WTC11 (cell line): ENCODE data around the gene GPATCH8. TPM values are rescaled to one million over a fixed set of nuclear protein-coding genes. Genes with fewer than 3 reads are reported as not detected.
A peak's percentile ranks its signal among the peaks of the same experiment; 100 is the strongest.

Source experiments
- ATAC-seq: fragments of 200-7000 bp; cut with Tn5 transposase; 2 replicates; pipeline ENCODE4 v1.10.0; 2021; ENCODE audit warnings: mild to moderate bottlenecking, moderate library complexity
- CTCF ChIA-PET: fragments of 300-600 bp; sonication (Branson Sonifier 250); formaldehyde crosslinking; loops from one replicate; lab custom pipeline; 2021; ENCODE audit warnings: antibody characterized with exemption; lab: Charles Lee
- POLR2A ChIA-PET: fragments of 350-600 bp; sonication (Branson Sonifier 250); formaldehyde crosslinking; loops from one replicate; lab custom pipeline; 2021; ENCODE audit warnings: antibody characterized with exemption; lab: Charles Lee
- DNase-seq: peaks from one replicate; pipeline ENCODE4 v3.0.0; 2021; ENCODE audit warnings: low spot score
- H3K27ac Mint-ChIP-seq: 2 replicates; pipeline ENCODE4 v1.8.0; 2021; ENCODE audit warnings: mixed read lengths
- H3K27me3 Mint-ChIP-seq: 2 replicates; pipeline ENCODE4 v1.8.0; 2021; ENCODE audit warnings: low read depth, mild to moderate bottlenecking, moderate library complexity, mixed read lengths
- H3K36me3 Mint-ChIP-seq: 2 replicates; pipeline ENCODE4 v1.8.0; 2021; ENCODE audit warnings: mixed read lengths
- H3K4me1 Mint-ChIP-seq: 2 replicates; pipeline ENCODE4 v1.8.0; 2022; ENCODE audit warnings: mixed read lengths
- H3K4me3 Mint-ChIP-seq: 2 replicates; pipeline ENCODE4 v1.8.0; 2021; ENCODE audit warnings: mild to moderate bottlenecking, moderate library complexity, mixed read lengths
- H3K9me3 Mint-ChIP-seq: 2 replicates; pipeline ENCODE4 v1.8.0; 2021; ENCODE audit warnings: mixed read lengths
- FOXP1 ChIP-seq: sonication (generic); formaldehyde crosslinking; IDR thresholded peaks from 2 replicates; pipeline ENCODE4 v1.8.0; 2022; ENCODE audit warnings: missing genetic modification reagents, mild to moderate bottlenecking, moderate library complexity, borderline replicate concordance
- ZNF423 ChIP-seq: fragments of 250-450 bp; sonication (Bioruptor Pico); IDR thresholded peaks from 2 replicates; pipeline ENCODE4 v2.1.2; 2022; ENCODE audit warnings: mild to moderate bottlenecking, moderate library complexity
- total RNA-seq: library from RNA; stranded (reverse); gene quantifications from 3 replicates; pipeline ENCODE4 v1.2.3, GENCODE V29; 2021
- TF ChIP-seq, protein P1 (sequence below): sonication (generic); formaldehyde crosslinking; conservative IDR thresholded peaks from 2 replicates; pipeline ENCODE4 v1.8.1; 2023; ENCODE audit warnings: mild to moderate bottlenecking, low read depth, missing genetic modification reagents, moderate library complexity
- TF ChIP-seq, protein P2 (sequence below): sonication (generic); formaldehyde crosslinking; IDR thresholded peaks from 2 replicates; pipeline ENCODE4 v1.8.1; 2022; ENCODE audit warnings: low read depth, mild to moderate bottlenecking, moderate library complexity, missing genetic modification reagents, borderline replicate concordance
- TF ChIP-seq, protein P3 (sequence below): sonication (generic); formaldehyde crosslinking; IDR thresholded peaks from 2 replicates; pipeline ENCODE4 v1.8.1; 2023; ENCODE audit warnings: mild to moderate bottlenecking, moderate library complexity, missing genetic modification reagents
- TF ChIP-seq, protein P4 (sequence below): sonication (generic); formaldehyde crosslinking; IDR thresholded peaks from 2 replicates; pipeline ENCODE4 v1.8.1; 2023; ENCODE audit warnings: mild to moderate bottlenecking, missing genetic modification reagents, moderate library complexity

GPATCH8 gene
- total RNA-seq, 1 experiment from 2014 or later: 51.9 TPM

DNA sequence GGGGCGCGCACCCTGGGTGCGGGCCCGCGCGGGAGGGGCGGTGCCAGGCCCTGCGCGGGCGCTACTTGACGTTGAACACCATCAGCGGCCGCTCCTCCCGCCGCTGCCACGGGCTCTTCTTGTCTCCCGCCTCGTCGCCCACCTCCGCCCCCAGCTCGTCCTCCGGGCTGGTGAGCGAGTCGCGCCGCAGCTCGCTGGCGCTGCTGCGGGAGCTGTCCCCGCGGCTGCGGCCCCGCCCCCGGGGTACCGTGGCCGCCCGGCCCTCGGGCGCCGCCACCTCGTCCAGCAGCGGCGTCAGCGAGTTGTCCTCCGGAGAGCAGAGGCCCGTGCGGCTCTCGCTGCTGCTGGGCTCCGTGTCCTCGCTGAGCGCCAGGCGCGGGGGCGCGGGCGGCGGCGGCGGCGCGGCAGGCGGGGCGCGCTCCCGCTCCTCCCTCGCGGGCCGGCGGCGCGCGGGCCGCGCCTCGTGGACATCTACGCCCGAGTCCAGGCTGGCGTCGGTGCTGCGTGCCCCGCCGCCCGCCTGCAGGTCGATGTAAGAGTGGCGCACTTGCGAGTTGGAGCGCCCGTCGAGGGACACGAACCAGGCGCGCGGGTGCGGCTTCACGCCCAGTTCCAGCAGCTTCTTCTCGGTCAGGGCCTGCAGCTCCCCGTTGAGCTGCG, 149.4 kb downstream of the GPATCH8 start:
- H3K4me3 Mint-ChIP-seq: peak overlapping the region; percentile 68
- CTCF ChIA-PET: interaction anchor here (0.5 to 7.8 kb wide), 45 partner anchors 8 to 426 kb away, joined by 3 to 102 read pairs (median 6); partner anchors contain the start of genes ATXN7L3, FAM171A2, GRN and HDAC5

DNA sequence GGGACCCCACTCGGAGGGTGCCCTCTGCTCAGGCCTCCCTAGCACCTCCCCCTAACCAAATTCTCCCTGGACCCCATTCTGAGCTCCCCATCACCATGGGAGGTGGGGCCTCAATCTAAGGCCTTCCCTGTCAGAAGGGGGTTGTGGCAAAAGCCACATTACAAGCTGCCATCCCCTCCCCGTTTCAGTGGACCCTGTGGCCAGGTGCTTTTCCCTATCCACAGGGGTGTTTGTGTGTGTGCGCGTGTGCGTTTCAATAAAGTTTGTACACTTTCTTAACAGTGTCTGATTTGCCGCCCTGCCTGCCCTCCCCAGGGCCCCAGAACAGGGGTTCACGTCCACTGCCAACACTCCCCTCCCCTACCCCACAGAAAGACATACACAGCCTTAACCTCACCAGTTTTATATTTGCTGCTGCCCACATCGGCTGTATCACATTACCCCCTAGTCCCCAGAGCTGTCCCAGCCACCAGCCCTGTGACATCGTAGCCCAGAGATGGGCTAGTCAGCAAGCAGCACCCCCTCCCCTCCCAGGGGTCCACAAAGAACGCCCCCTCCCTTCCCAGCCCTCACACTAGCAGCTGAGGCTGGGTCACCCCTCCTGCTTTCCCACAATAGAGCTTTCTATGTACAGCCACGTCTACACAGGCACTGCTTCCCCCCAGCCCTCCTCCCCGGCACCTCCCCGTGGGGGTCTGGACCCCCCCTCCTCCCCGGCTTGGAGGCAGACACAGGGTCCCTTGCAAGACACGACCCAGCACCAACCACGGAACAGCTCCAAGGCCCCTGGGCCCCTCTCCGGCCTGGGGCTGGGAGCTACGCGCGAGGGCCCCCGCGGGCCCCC, 150.2 kb downstream of the GPATCH8 start:
- 0 out of 2 replicates have a peak, but pooled peaks have one; percentile 21 for TF ChIP-seq ZNF423 (CRISPR knock-in tag)
- TF ChIP-seq, protein P1, sequence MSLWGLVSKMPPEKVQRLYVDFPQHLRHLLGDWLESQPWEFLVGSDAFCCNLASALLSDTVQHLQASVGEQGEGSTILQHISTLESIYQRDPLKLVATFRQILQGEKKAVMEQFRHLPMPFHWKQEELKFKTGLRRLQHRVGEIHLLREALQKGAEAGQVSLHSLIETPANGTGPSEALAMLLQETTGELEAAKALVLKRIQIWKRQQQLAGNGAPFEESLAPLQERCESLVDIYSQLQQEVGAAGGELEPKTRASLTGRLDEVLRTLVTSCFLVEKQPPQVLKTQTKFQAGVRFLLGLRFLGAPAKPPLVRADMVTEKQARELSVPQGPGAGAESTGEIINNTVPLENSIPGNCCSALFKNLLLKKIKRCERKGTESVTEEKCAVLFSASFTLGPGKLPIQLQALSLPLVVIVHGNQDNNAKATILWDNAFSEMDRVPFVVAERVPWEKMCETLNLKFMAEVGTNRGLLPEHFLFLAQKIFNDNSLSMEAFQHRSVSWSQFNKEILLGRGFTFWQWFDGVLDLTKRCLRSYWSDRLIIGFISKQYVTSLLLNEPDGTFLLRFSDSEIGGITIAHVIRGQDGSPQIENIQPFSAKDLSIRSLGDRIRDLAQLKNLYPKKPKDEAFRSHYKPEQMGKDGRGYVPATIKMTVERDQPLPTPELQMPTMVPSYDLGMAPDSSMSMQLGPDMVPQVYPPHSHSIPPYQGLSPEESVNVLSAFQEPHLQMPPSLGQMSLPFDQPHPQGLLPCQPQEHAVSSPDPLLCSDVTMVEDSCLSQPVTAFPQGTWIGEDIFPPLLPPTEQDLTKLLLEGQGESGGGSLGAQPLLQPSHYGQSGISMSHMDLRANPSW: no peak
- Mint-ChIP-seq H3K9me3 (no peaks in the 10 kb centered on the region), H3K27ac (no peak overlapping the region), H3K4me1 (peaks cover 9% of the 10 kb centered on the region), H3K36me3 (no peaks in the 10 kb centered on the region), H3K27me3 (peaks cover 3% of the 10 kb centered on the region; the same call in 1 of the 2 replicates), H3K4me3 (peak overlapping the region; percentile 65)
- DNase-seq (no peak), ATAC-seq (no peak)
- ChIA-PET CTCF (interaction anchor here (0.5 to 7.8 kb wide), 24 partner anchors 8 to 425 kb away, joined by 3 to 102 read pairs (median 13); partner anchors contain the start of genes FAM171A2, GRN, SLC25A39 and TMUB2), POLR2A (interaction anchor here (0.5 to 1.3 kb wide), 3 partner anchors 26 to 637 kb away, joined by 3 read pairs; no protein-coding TSS in a partner anchor)

More for the DNA sequence above, 149.4 kb downstream of the GPATCH8 start:
- peaks cover 3% of the 10 kb centered on the region; the same call in 1 of the 2 replicates for H3K27me3 Mint-ChIP-seq
- ATAC-seq (peak; percentile 8; the same call in 1 of the 2 replicates), DNase-seq (peak; percentile 54)
- no peaks in the 10 kb centered on the region for H3K9me3 Mint-ChIP-seq
- POLR2A ChIA-PET: interaction anchor here (0.6 to 1.8 kb wide), 10 partner anchors 8 to 284 kb away, joined by 3 to 6 read pairs (median 4); partner anchors contain the start of genes FAM171A2, GRN and UBTF
- TF ChIP-seq, protein P2, sequence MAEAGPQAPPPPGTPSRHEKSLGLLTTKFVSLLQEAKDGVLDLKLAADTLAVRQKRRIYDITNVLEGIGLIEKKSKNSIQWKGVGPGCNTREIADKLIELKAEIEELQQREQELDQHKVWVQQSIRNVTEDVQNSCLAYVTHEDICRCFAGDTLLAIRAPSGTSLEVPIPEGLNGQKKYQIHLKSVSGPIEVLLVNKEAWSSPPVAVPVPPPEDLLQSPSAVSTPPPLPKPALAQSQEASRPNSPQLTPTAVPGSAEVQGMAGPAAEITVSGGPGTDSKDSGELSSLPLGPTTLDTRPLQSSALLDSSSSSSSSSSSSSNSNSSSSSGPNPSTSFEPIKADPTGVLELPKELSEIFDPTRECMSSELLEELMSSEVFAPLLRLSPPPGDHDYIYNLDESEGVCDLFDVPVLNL (CRISPR knock-in tag): no peak
- TF ChIP-seq, protein P3, sequence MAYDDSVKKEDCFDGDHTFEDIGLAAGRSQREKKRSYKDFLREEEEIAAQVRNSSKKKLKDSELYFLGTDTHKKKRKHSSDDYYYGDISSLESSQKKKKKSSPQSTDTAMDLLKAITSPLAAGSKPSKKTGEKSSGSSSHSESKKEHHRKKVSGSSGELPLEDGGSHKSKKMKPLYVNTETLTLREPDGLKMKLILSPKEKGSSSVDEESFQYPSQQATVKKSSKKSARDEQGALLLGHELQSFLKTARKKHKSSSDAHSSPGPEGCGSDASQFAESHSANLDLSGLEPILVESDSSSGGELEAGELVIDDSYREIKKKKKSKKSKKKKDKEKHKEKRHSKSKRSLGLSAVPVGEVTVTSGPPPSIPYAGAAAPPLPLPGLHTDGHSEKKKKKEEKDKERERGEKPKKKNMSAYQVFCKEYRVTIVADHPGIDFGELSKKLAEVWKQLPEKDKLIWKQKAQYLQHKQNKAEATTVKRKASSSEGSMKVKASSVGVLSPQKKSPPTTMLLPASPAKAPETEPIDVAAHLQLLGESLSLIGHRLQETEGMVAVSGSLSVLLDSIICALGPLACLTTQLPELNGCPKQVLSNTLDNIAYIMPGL (CRISPR knock-in tag): 0 out of 2 replicates have a peak, but pooled peaks have one; percentile 34
- H3K36me3 Mint-ChIP-seq: no peaks in the 10 kb centered on the region
- no peak overlapping the region for H3K27ac Mint-ChIP-seq
- peaks cover 9% of the 10 kb centered on the region for H3K4me1 Mint-ChIP-seq

DNA sequence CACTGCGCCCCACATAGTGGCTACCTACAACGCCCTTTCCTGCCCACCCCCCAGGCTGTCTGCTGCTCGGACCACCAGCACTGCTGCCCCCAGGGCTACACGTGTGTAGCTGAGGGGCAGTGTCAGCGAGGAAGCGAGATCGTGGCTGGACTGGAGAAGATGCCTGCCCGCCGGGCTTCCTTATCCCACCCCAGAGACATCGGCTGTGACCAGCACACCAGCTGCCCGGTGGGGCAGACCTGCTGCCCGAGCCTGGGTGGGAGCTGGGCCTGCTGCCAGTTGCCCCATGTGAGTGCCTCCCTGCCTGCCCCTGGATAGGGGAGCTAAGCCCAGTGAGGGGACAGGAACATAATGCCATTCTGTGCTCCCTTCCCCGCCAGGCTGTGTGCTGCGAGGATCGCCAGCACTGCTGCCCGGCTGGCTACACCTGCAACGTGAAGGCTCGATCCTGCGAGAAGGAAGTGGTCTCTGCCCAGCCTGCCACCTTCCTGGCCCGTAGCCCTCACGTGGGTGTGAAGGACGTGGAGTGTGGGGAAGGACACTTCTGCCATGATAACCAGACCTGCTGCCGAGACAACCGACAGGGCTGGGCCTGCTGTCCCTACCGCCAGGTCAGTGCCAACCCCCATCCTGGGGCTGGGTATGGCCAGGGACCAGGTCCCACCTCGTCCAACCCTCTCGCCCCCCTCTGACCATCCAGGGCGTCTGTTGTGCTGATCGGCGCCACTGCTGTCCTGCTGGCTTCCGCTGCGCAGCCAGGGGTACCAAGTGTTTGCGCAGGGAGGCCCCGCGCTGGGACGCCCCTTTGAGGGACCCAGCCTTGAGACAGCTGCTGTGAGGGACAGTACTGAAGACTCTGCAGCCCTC, 151.0 kb downstream of the GPATCH8 start:
- Mint-ChIP-seq H3K9me3 (no peaks in the 10 kb centered on the region), H3K4me1 (peaks cover 9% of the 10 kb centered on the region), H3K4me3 (peak overlapping the region; percentile 65)
- CTCF ChIA-PET: interaction anchor here (0.9 to 7.8 kb wide), 14 partner anchors 11 to 188 kb away, joined by 3 to 102 read pairs (median 9); partner anchors contain the start of genes ASB16 and FAM171A2
- DNase-seq (no peak), ATAC-seq (no peak)
- TF ChIP-seq, protein P4, sequence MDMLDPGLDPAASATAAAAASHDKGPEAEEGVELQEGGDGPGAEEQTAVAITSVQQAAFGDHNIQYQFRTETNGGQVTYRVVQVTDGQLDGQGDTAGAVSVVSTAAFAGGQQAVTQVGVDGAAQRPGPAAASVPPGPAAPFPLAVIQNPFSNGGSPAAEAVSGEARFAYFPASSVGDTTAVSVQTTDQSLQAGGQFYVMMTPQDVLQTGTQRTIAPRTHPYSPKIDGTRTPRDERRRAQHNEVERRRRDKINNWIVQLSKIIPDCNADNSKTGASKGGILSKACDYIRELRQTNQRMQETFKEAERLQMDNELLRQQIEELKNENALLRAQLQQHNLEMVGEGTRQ (CRISPR knock-in tag): no peak
- TF ChIP-seq FOXP1: peak; percentile 70; the same call in 1 of the 2 replicates
- TF ChIP-seq, all 79 proteins: peak for 1
- POLR2A ChIA-PET: interaction anchor here (0.5 to 1.3 kb wide), 2 partner anchors 25 to 132 kb away, joined by 3 read pairs; no protein-coding TSS in a partner anchor
- Mint-ChIP-seq H3K36me3 (no peaks in the 10 kb centered on the region), H3K27me3 (peaks cover 3% of the 10 kb centered on the region; the same call in 1 of the 2 replicates), H3K27ac (no peak overlapping the region)
